HEK293 (cell line): ENCODE measurements around the gene MSRB1.
A peak's percentile ranks its signal among the peaks of the same experiment; 100 is the strongest.

Experiments
- HOXD13 ChIP-seq: sonication (generic); formaldehyde crosslinking; IDR thresholded peaks from 2 replicates; pipeline ENCODE4 v1.8.0; 2022; ENCODE audit warnings: missing genetic modification reagents, borderline replicate concordance
- KLF1 ChIP-seq: fragments of 450-650 bp; formaldehyde crosslinking; IDR thresholded peaks from 2 replicates; pipeline ENCODE4 v1.5.1; 2016; ENCODE audit warnings: missing biosample characterization, missing genetic modification characterization
- KLF17 ChIP-seq: fragments of 450-650 bp; formaldehyde crosslinking; IDR thresholded peaks from 2 replicates; pipeline ENCODE4 v1.5.1; 2016; ENCODE audit warnings: missing biosample characterization, missing genetic modification characterization
- MYNN ChIP-seq: fragments of 450-650 bp; formaldehyde crosslinking; IDR thresholded peaks from 2 replicates; pipeline ENCODE4 v1.5.1; 2016; ENCODE audit warnings: missing biosample characterization, missing genetic modification characterization, borderline replicate concordance
- SP7 ChIP-seq: fragments of 450-650 bp; formaldehyde crosslinking; IDR thresholded peaks from 2 replicates; pipeline ENCODE4 v1.5.1; 2016; ENCODE audit warnings: missing biosample characterization, missing genetic modification characterization
- ZBTB20 ChIP-seq: fragments of 450-650 bp; formaldehyde crosslinking; IDR thresholded peaks from 2 replicates; pipeline ENCODE4 v1.5.1; 2016; ENCODE audit warnings: missing biosample characterization, missing genetic modification characterization
- ZBTB48 ChIP-seq: fragments of 450-650 bp; formaldehyde crosslinking; IDR thresholded peaks from 2 replicates; pipeline ENCODE4 v1.5.1; 2016; ENCODE audit warnings: missing biosample characterization, missing genetic modification characterization
- ZNF112 ChIP-seq: fragments of 450-650 bp; formaldehyde crosslinking; IDR thresholded peaks from 2 replicates; pipeline ENCODE4 v1.5.0; 2017; ENCODE audit warnings: missing biosample characterization, missing genetic modification characterization
- ZNF2 ChIP-seq: fragments of 450-650 bp; formaldehyde crosslinking; IDR thresholded peaks from 2 replicates; pipeline ENCODE4 v1.5.1; 2016; ENCODE audit warnings: missing biosample characterization, missing genetic modification characterization
- ZNF292 ChIP-seq: fragments of 450-650 bp; formaldehyde crosslinking; IDR thresholded peaks from 2 replicates; pipeline ENCODE4 v1.5.1; 2016; ENCODE audit warnings: low read depth, missing biosample characterization, missing genetic modification characterization, borderline replicate concordance
- ZNF302 ChIP-seq: fragments of 450-650 bp; formaldehyde crosslinking; IDR thresholded peaks from 2 replicates; pipeline ENCODE4 v1.5.1; 2016; ENCODE audit warnings: missing biosample characterization, missing genetic modification characterization, low read depth
- ZNF324 ChIP-seq: fragments of 450-650 bp; formaldehyde crosslinking; IDR thresholded peaks from 2 replicates; pipeline ENCODE4 v1.5.1; 2016; ENCODE audit warnings: missing biosample characterization, missing genetic modification characterization
- ZNF335 ChIP-seq: fragments of 450-650 bp; formaldehyde crosslinking; conservative IDR thresholded peaks from 2 replicates; pipeline ENCODE4 v1.5.1; 2016; ENCODE audit warnings: missing biosample characterization, missing genetic modification characterization
- ZNF416 ChIP-seq: fragments of 450-650 bp; formaldehyde crosslinking; IDR thresholded peaks from 2 replicates; pipeline ENCODE4 v1.5.1; 2016; ENCODE audit warnings: missing biosample characterization, missing genetic modification characterization
- ZNF433 ChIP-seq: fragments of 450-650 bp; formaldehyde crosslinking; IDR thresholded peaks from 2 replicates; pipeline ENCODE4 v1.5.1; 2016; ENCODE audit warnings: missing biosample characterization, missing genetic modification characterization, low read depth
- ZNF449 ChIP-seq: fragments of 450-650 bp; formaldehyde crosslinking; IDR thresholded peaks from 2 replicates; pipeline ENCODE4 v1.5.1; 2017; ENCODE audit warnings: missing biosample characterization, mild to moderate bottlenecking, missing genetic modification characterization, moderate library complexity
- ZNF488 ChIP-seq: fragments of 450-650 bp; formaldehyde crosslinking; IDR thresholded peaks from 2 replicates; pipeline ENCODE4 v1.5.1; 2016; ENCODE audit warnings: missing biosample characterization, missing genetic modification characterization
- ZNF692 ChIP-seq: fragments of 450-650 bp; formaldehyde crosslinking; IDR thresholded peaks from 2 replicates; pipeline ENCODE4 v1.5.1; 2016; ENCODE audit warnings: missing biosample characterization, missing genetic modification characterization
- ZNF792 ChIP-seq: fragments of 450-650 bp; formaldehyde crosslinking; IDR thresholded peaks from 2 replicates; pipeline ENCODE4 v1.5.1; 2016; ENCODE audit warnings: missing biosample characterization, missing genetic modification characterization
- ZSCAN30 ChIP-seq: fragments of 450-650 bp; IDR thresholded peaks from 2 replicates; pipeline ENCODE4 v1.5.1; 2018; ENCODE audit warnings: missing biosample characterization, mild to moderate bottlenecking, missing genetic modification characterization, moderate library complexity
- TF ChIP-seq, protein P1 (sequence below): fragments of 450-650 bp; formaldehyde crosslinking; IDR thresholded peaks from 2 replicates; pipeline ENCODE4 v1.5.1; 2017; ENCODE audit warnings: missing biosample characterization, missing genetic modification characterization
- TF ChIP-seq, protein P2 (sequence below): fragments of 450-650 bp; formaldehyde crosslinking; IDR thresholded peaks from 2 replicates; pipeline ENCODE4 v1.5.1; 2016; ENCODE audit warnings: missing biosample characterization, missing genetic modification characterization, borderline replicate concordance
- TF ChIP-seq, protein P3 (sequence below): fragments of 450-650 bp; formaldehyde crosslinking; IDR thresholded peaks from 2 replicates; pipeline ENCODE4 v1.5.1; 2016; ENCODE audit warnings: missing biosample characterization, missing genetic modification characterization

The MSRB1 gene

GRCh38 chr16:1983544-1984346 lies 40.7 kb upstream of the MSRB1 start, which contains the start of gene GFER (continued):
- TF ChIP-seq ZNF692 (peak; percentile 53; the same call in 1 of the 2 replicates), ZBTB20 (peak; percentile 76; the same call in 1 of the 2 replicates), ZBTB48 (tag by site-specific recombination) (peak; percentile 86), ZNF488 (no peak), ZNF2 (peak; percentile 69), ZSCAN30 (tag by site-specific recombination) (peak; percentile 99), MYNN (tag by site-specific recombination) (peak; percentile 99), ZNF449 (tag by site-specific recombination) (peak; percentile 69), KLF17 (tag by site-specific recombination) (peak; percentile 97), KLF1 (tag by site-specific recombination) (peak; percentile 99), ZNF324 (tag by site-specific recombination) (0 out of 2 replicates have a peak, but pooled peaks have one; percentile 33), ZNF112 (tag by site-specific recombination) (no peak), ZNF416 (tag by site-specific recombination) (no peak), ZNF433 (no peak), ZNF335 (tag by site-specific recombination) (peak; percentile 86), ZNF292 (tag by site-specific recombination) (no peak), SP7 (tag by site-specific recombination) (peak; percentile 87), ZNF792 (tag by site-specific recombination) (0 out of 2 replicates have a peak, but pooled peaks have one; percentile 41), HOXD13 (CRISPR knock-in tag) (no peak), ZNF302 (tag by site-specific recombination) (no peak)
- TF ChIP-seq, protein P1, sequence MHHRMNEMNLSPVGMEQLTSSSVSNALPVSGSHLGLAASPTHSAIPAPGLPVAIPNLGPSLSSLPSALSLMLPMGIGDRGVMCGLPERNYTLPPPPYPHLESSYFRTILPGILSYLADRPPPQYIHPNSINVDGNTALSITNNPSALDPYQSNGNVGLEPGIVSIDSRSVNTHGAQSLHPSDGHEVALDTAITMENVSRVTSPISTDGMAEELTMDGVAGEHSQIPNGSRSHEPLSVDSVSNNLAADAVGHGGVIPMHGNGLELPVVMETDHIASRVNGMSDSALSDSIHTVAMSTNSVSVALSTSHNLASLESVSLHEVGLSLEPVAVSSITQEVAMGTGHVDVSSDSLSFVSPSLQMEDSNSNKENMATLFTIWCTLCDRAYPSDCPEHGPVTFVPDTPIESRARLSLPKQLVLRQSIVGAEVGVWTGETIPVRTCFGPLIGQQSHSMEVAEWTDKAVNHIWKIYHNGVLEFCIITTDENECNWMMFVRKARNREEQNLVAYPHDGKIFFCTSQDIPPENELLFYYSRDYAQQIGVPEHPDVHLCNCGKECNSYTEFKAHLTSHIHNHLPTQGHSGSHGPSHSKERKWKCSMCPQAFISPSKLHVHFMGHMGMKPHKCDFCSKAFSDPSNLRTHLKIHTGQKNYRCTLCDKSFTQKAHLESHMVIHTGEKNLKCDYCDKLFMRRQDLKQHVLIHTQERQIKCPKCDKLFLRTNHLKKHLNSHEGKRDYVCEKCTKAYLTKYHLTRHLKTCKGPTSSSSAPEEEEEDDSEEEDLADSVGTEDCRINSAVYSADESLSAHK = no peak; the same call in 1 of the 2 replicates
- TF ChIP-seq, protein P2, sequence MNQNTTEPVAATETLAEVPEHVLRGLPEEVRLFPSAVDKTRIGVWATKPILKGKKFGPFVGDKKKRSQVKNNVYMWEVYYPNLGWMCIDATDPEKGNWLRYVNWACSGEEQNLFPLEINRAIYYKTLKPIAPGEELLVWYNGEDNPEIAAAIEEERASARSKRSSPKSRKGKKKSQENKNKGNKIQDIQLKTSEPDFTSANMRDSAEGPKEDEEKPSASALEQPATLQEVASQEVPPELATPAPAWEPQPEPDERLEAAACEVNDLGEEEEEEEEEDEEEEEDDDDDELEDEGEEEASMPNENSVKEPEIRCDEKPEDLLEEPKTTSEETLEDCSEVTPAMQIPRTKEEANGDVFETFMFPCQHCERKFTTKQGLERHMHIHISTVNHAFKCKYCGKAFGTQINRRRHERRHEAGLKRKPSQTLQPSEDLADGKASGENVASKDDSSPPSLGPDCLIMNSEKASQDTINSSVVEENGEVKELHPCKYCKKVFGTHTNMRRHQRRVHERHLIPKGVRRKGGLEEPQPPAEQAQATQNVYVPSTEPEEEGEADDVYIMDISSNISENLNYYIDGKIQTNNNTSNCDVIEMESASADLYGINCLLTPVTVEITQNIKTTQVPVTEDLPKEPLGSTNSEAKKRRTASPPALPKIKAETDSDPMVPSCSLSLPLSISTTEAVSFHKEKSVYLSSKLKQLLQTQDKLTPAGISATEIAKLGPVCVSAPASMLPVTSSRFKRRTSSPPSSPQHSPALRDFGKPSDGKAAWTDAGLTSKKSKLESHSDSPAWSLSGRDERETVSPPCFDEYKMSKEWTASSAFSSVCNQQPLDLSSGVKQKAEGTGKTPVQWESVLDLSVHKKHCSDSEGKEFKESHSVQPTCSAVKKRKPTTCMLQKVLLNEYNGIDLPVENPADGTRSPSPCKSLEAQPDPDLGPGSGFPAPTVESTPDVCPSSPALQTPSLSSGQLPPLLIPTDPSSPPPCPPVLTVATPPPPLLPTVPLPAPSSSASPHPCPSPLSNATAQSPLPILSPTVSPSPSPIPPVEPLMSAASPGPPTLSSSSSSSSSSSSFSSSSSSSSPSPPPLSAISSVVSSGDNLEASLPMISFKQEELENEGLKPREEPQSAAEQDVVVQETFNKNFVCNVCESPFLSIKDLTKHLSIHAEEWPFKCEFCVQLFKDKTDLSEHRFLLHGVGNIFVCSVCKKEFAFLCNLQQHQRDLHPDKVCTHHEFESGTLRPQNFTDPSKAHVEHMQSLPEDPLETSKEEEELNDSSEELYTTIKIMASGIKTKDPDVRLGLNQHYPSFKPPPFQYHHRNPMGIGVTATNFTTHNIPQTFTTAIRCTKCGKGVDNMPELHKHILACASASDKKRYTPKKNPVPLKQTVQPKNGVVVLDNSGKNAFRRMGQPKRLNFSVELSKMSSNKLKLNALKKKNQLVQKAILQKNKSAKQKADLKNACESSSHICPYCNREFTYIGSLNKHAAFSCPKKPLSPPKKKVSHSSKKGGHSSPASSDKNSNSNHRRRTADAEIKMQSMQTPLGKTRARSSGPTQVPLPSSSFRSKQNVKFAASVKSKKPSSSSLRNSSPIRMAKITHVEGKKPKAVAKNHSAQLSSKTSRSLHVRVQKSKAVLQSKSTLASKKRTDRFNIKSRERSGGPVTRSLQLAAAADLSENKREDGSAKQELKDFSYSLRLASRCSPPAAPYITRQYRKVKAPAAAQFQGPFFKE (tag by site-specific recombination) = no peak
- TF ChIP-seq, protein P3, sequence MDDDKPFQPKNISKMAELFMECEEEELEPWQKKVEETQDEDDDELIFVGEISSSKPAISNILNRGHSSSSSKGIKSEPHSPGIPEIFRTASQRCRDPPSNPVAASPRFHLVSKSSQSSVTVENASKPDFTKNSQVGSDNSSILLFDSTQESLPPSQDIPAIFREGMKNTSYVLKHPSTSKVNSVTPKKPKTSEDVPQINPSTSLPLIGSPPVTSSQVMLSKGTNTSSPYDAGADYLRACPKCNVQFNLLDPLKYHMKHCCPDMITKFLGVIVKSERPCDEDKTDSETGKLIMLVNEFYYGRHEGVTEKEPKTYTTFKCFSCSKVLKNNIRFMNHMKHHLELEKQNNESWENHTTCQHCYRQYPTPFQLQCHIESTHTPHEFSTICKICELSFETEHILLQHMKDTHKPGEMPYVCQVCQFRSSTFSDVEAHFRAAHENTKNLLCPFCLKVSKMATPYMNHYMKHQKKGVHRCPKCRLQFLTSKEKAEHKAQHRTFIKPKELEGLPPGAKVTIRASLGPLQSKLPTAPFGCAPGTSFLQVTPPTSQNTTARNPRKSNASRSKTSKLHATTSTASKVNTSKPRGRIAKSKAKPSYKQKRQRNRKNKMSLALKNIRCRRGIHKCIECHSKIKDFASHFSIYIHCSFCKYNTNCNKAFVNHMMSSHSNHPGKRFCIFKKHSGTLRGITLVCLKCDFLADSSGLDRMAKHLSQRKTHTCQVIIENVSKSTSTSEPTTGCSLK (tag by site-specific recombination) = no peak
